ENCODE results near the gene APOL1. TPM values are rescaled to one million over a fixed set of nuclear protein-coding genes. Genes with fewer than 3 reads are reported as not detected.
"Not testable (repeated sequence)": the region's sequence is repeated elsewhere in the genome, so short reads cannot be mapped to it uniquely, and the experiment has no call there.

APOL1 gene
- total RNA-seq, 1 donor from 2014 or later = 2.3 TPM

GRCh38 chr22:36253523-36254490, 874 bp downstream of the APOL1 start:
- Histone ChIP-seq H3K36me3 (ENCODE audit: control insufficient read depth, insufficient read depth, low read length) (no peaks in the 10 kb centered on the region), H3K4me3 (ENCODE audit: low read depth, low read length) (no peak overlapping the region), H3K27me3 (ENCODE audit: control insufficient read depth, insufficient read depth, low read length) (no peaks in the 10 kb centered on the region)
- no peak for TF ChIP-seq CTCF (IDR thresholded peaks at IDR 0.05; ENCODE audit: insufficient read depth, low read length, poor library complexity, severe bottlenecking)
- no peak for DNase-seq (ENCODE audit: low read depth)

GRCh38 chr22:36255572-36255971, 2.6 kb downstream of the APOL1 start:
- H3K36me3 ChIP-seq (ENCODE audit: control insufficient read depth, insufficient read depth, low read length); H3K4me3 ChIP-seq (ENCODE audit: low read depth, low read length); DNase-seq (ENCODE audit: low read depth); H3K27me3 ChIP-seq (ENCODE audit: control insufficient read depth, insufficient read depth, low read length): not testable (repeated sequence)

- no peak for DNase-seq (ENCODE audit: low read depth)
- H3K36me3 ChIP-seq (ENCODE audit: control insufficient read depth, insufficient read depth, low read length) = no peaks in the 10 kb centered on the region
Measured at GRCh38 chr22:36256478-36256877, 3.5 kb downstream of the APOL1 start.

GRCh38 chr22:36257308-36257707, 4.4 kb downstream of the APOL1 start:
- Histone ChIP-seq H3K36me3 (ENCODE audit: control insufficient read depth, insufficient read depth, low read length) (no peaks in the 10 kb centered on the region), H3K4me3 (ENCODE audit: low read depth, low read length) (no peak overlapping the region), H3K27me3 (ENCODE audit: control insufficient read depth, insufficient read depth, low read length) (no peaks in the 10 kb centered on the region)
- TF ChIP-seq CTCF (IDR thresholded peaks at IDR 0.05; ENCODE audit: insufficient read depth, low read length, poor library complexity, severe bottlenecking) = no peak
- DNase-seq (ENCODE audit: low read depth) = no peak

More at GRCh38 chr22:36256478-36256877, 3.5 kb downstream of the APOL1 start:
- TF ChIP-seq CTCF (IDR thresholded peaks at IDR 0.05; ENCODE audit: insufficient read depth, low read length, poor library complexity, severe bottlenecking) = no peak
- no peaks in the 10 kb centered on the region for H3K27me3 ChIP-seq (ENCODE audit: control insufficient read depth, insufficient read depth, low read length)
- H3K4me3 ChIP-seq (ENCODE audit: low read depth, low read length) = no peak overlapping the region

GRCh38 chr22:36257948-36258670, 5.2 kb downstream of the APOL1 start:
- no peak for TF ChIP-seq CTCF (IDR thresholded peaks at IDR 0.05; ENCODE audit: insufficient read depth, low read length, poor library complexity, severe bottlenecking)
- no peaks in the 10 kb centered on the region for H3K27me3 ChIP-seq (ENCODE audit: control insufficient read depth, insufficient read depth, low read length)
- H3K36me3 ChIP-seq (ENCODE audit: control insufficient read depth, insufficient read depth, low read length) = no peaks in the 10 kb centered on the region
- DNase-seq (ENCODE audit: low read depth) = no peak
- H3K4me3 ChIP-seq (ENCODE audit: low read depth, low read length) = no peak overlapping the region

Data from kidney epithelial cell (primary cell).